ENCODE data around the gene GNAQ. TPM values are rescaled to one million over a fixed set of nuclear protein-coding genes. Genes with fewer than 3 reads are reported as not detected.
A peak's percentile ranks its signal among the peaks of the same experiment; 100 is the strongest.
"Not testable (repeated sequence)": the region's sequence is repeated elsewhere in the genome, so short reads cannot be mapped to it uniquely, and the experiment has no call there.

The GNAQ gene
- total RNA-seq, 1 donor from 2014 or later: 17.8 TPM

GRCh38 chr9:77690723-77691122, 340.9 kb downstream of the GNAQ start:
- DNase-seq: not testable (repeated sequence)

GRCh38 chr9:77690119-77690518, 341.5 kb downstream of the GNAQ start:
- not testable (repeated sequence) for DNase-seq

- not testable (repeated sequence) for DNase-seq
These were observed 343.9 kb downstream of the GNAQ start for GRCh38 chr9:77687737-77688136.

- no peak for DNase-seq
These were observed 351.0 kb downstream of the GNAQ start for GRCh38 chr9:77680581-77680980.

- DNase-seq: no peak
These were observed 351.8 kb downstream of the GNAQ start for GRCh38 chr9:77679661-77680368.

GRCh38 chr9:77679088-77679487, 352.5 kb downstream of the GNAQ start:
- DNase-seq: no peak

- no peak for DNase-seq
These were observed 353.6 kb downstream of the GNAQ start for GRCh38 chr9:77677957-77678535.

- DNase-seq: no peak
These were observed 354.2 kb downstream of the GNAQ start for GRCh38 chr9:77677397-77677796.

GRCh38 chr9:77673941-77674791, 357.4 kb downstream of the GNAQ start:
- DNase-seq: peak; percentile 11

GRCh38 chr9:77672183-77672582, 359.4 kb downstream of the GNAQ start:
- DNase-seq: no peak

GRCh38 chr9:77667151-77667550, 364.5 kb downstream of the GNAQ start:
- DNase-seq: no peak

Other genes starting within 250 kb of the GNAQ start
- gene CEP78, start 204.3 kb upstream of the GNAQ start, total RNA-seq: 22.7 TPM